GM21825 (cell line): Measurements from ENCODE around the gene PALM3.

Experiments
- ATAC-seq: cut with Tn5 transposase; IDR thresholded peaks from one replicate; pipeline ENCODE4 v1.9.1; 2021; ENCODE audit warnings: mild to moderate bottlenecking, moderate library complexity; ENCODE audit not compliant: unreplicated experiment

The PALM3 gene

GRCh38 chr19:14061751-14062557, at the start of gene PALM3:
Gene PALM3 (minus strand): TSS chr19:14062076. CDS start chr19:14061980, 96 bp downstream.
- no peak for ATAC-seq

- no peak for ATAC-seq
Measured at GRCh38 chr19:14111486-14111885, 49.6 kb upstream of the PALM3 start.

GRCh38 chr19:14110650-14111049, 48.8 kb upstream of the PALM3 start:
- no peak for ATAC-seq

- ATAC-seq = no peak
Measured at GRCh38 chr19:14107581-14108461, 45.9 kb upstream of the PALM3 start.

- ATAC-seq = no peak
Measured at GRCh38 chr19:14106840-14107239, 45.0 kb upstream of the PALM3 start.

GRCh38 chr19:14105680-14106079, 43.8 kb upstream of the PALM3 start:
- no peak for ATAC-seq

- ATAC-seq = no peak
Measured at GRCh38 chr19:14103310-14103709, 41.4 kb upstream of the PALM3 start.

- ATAC-seq = no peak
Measured at GRCh38 chr19:14102756-14103155, 40.9 kb upstream of the PALM3 start.

GRCh38 chr19:14102102-14102696, 40.3 kb upstream of the PALM3 start:
- no peak for ATAC-seq

GRCh38 chr19:14101003-14101545, 39.2 kb upstream of the PALM3 start:
- no peak for ATAC-seq

- ATAC-seq = no peak
Measured at GRCh38 chr19:14097532-14098151, 35.8 kb upstream of the PALM3 start.

GRCh38 chr19:14096272-14096992, 34.6 kb upstream of the PALM3 start:
- no peak for ATAC-seq

GRCh38 chr19:14094854-14095253, 33.0 kb upstream of the PALM3 start:
- no peak for ATAC-seq

GRCh38 chr19:14093117-14093823, 31.4 kb upstream of the PALM3 start:
- no peak for ATAC-seq

- peak; percentile 9 for ATAC-seq
Measured at GRCh38 chr19:14091813-14092462, 30.1 kb upstream of the PALM3 start.

- ATAC-seq = peak; percentile 43
Measured at GRCh38 chr19:14091081-14091812, 29.4 kb upstream of the PALM3 start.

- peak; percentile 33 for ATAC-seq
Measured at GRCh38 chr19:14090509-14091080, 28.7 kb upstream of the PALM3 start, which contains the start of gene SAMD1. Gene SAMD1 (minus strand): TSS chr19:14090751.
